ENCODE results near the gene ATP10A. TPM values are rescaled to one million over a fixed set of nuclear protein-coding genes. Genes with fewer than 3 reads are reported as not detected.

The ATP10A gene
- total RNA-seq, 1 experiment from 2014 or later = 2.1 TPM

- no peak for ATAC-seq
- no peak overlapping the region for H3K27ac Mint-ChIP-seq
- TF ChIP-seq ZNF263 (CRISPR knock-in tag; IDR thresholded peaks at IDR 0.05; ENCODE audit: low read depth) (no peak), SP1 (CRISPR knock-in tag; conservative IDR thresholded peaks at IDR 0.05) (no peak), FOXK1 (CRISPR knock-in tag; IDR thresholded peaks at IDR 0.05) (no peak), IRF1 (CRISPR knock-in tag; IDR thresholded peaks at IDR 0.05) (no peak), FOXP1 (CRISPR knock-in tag; IDR thresholded peaks at IDR 0.05; ENCODE audit: borderline replicate concordance) (no peak), TCF7 (CRISPR knock-in tag; IDR thresholded peaks at IDR 0.05; ENCODE audit: low read depth) (no peak), ZNF512 (CRISPR knock-in tag; IDR thresholded peaks at IDR 0.05; ENCODE audit: borderline replicate concordance) (no peak), NFYB (CRISPR knock-in tag; conservative IDR thresholded peaks at IDR 0.05; ENCODE audit: low read depth) (no peak), IRF2 (CRISPR knock-in tag; IDR thresholded peaks at IDR 0.05; ENCODE audit: borderline replicate concordance, low read depth) (no peak), CDX4 (CRISPR knock-in tag; IDR thresholded peaks at IDR 0.05; ENCODE audit: borderline replicate concordance) (no peak), JUN (CRISPR knock-in tag; IDR thresholded peaks at IDR 0.05) (no peak), TP53 (CRISPR knock-in tag; IDR thresholded peaks at IDR 0.05) (no peak), GRHL2 (CRISPR knock-in tag; IDR thresholded peaks at IDR 0.05; ENCODE audit: insufficient replicate concordance, severe bottlenecking) (no peak), ETV6 (CRISPR knock-in tag; IDR thresholded peaks at IDR 0.05) (no peak)
These were observed 229.3 kb downstream of the ATP10A start for GRCh38 chr15:25633862-25634261.

GRCh38 chr15:25631971-25632370, 231.2 kb downstream of the ATP10A start:
- Mint-ChIP-seq H3K4me1 (peaks cover 7% of the 10 kb centered on the region), H3K27ac (no peak overlapping the region), H3K36me3 (no peaks in the 10 kb centered on the region)

More at GRCh38 chr15:25633862-25634261, 229.3 kb downstream of the ATP10A start:
- H3K36me3 Mint-ChIP-seq = no peaks in the 10 kb centered on the region
- peaks cover 4% of the 10 kb centered on the region; the same call in 1 of the 2 replicates for H3K9me3 Mint-ChIP-seq
- POLR2A ChIA-PET = no interaction called here
- no peak overlapping the region for H3K4me3 Mint-ChIP-seq
- no peak for DNase-seq (ENCODE audit: low spot score)
- CTCF ChIA-PET = no interaction called here
- H3K27me3 Mint-ChIP-seq (ENCODE audit: low read depth) = peaks cover 38% of the 10 kb centered on the region
- peaks cover 25% of the 10 kb centered on the region for H3K4me1 Mint-ChIP-seq

More at GRCh38 chr15:25631971-25632370, 231.2 kb downstream of the ATP10A start:
- DNase-seq (ENCODE audit: low spot score) = no peak
- H3K9me3 Mint-ChIP-seq = peaks cover 4% of the 10 kb centered on the region; the same call in 1 of the 2 replicates
- CTCF ChIA-PET = interaction anchor here (1.9 kb wide), 1 partner anchor 60 kb away, joined by 7 read pairs; no protein-coding TSS in a partner anchor
- H3K27me3 Mint-ChIP-seq (ENCODE audit: low read depth) = peaks cover 19% of the 10 kb centered on the region
- POLR2A ChIA-PET = no interaction called here
- TF ChIP-seq ATF2 (CRISPR knock-in tag; IDR thresholded peaks at IDR 0.05; ENCODE audit: borderline replicate concordance, low read depth) (no peak), ZMAT4 (CRISPR knock-in tag; IDR thresholded peaks at IDR 0.05) (no peak), CREB1 (CRISPR knock-in tag; IDR thresholded peaks at IDR 0.05) (no peak), ELF4 (CRISPR knock-in tag; IDR thresholded peaks at IDR 0.05; ENCODE audit: low read depth) (no peak), NR2C2 (CRISPR knock-in tag; IDR thresholded peaks at IDR 0.05) (no peak), KAT7 (CRISPR knock-in tag; IDR thresholded peaks at IDR 0.05; ENCODE audit: borderline replicate concordance) (no peak), GABPB1 (CRISPR knock-in tag; IDR thresholded peaks at IDR 0.05) (no peak), ZNF671 (CRISPR knock-in tag; IDR thresholded peaks at IDR 0.05) (no peak), CBFB (CRISPR knock-in tag; IDR thresholded peaks at IDR 0.05; ENCODE audit: low read depth) (no peak), NFE2L1 (CRISPR knock-in tag; IDR thresholded peaks at IDR 0.05) (no peak), ETV6 (CRISPR knock-in tag; IDR thresholded peaks at IDR 0.05) (no peak)
- no peak for ATAC-seq
- H3K4me3 Mint-ChIP-seq = no peak overlapping the region

Small RNA genes within 50 kb of the gene (microRNA-seq; reads per million reads assigned to microRNA genes)
- gene MIR4715 (ENCODE audit: borderline number of aligned reads) = not detected

All from WTC11 (cell line).